Measurements from ENCODE around the gene CAPS. TPM values are rescaled to one million over a fixed set of nuclear protein-coding genes. Genes with fewer than 3 reads are reported as not detected.
"Not testable (repeated sequence)": the region's sequence is repeated elsewhere in the genome, so short reads cannot be mapped to it uniquely, and the experiment has no call there.

Gene CAPS
- total RNA-seq, 3 donors from 2014 or later = 1.6 to 3.7 (median 2.7) TPM

GRCh38 chr19:5958074-5958850 is 44.2 kb downstream of the CAPS start:
- ATAC-seq (no peak), DNase-seq (no peak)
- Mint-ChIP-seq H3K36me3 (ENCODE audit: insufficient read depth) (peaks cover 6% of the 10 kb centered on the region), H3K9me3 (no peaks in the 10 kb centered on the region), H3K27me3 (ENCODE audit: low read depth) (no peaks in the 10 kb centered on the region), H3K4me3 (no peak overlapping the region), H3K4me1 (ENCODE audit: low read depth) (peaks cover 91% of the 10 kb centered on the region)

GRCh38 chr19:5958851-5959122 is 44.7 kb downstream of the CAPS start:
- Mint-ChIP-seq H3K4me3 (no peak overlapping the region), H3K9me3 (no peaks in the 10 kb centered on the region), H3K36me3 (ENCODE audit: insufficient read depth) (peaks cover 6% of the 10 kb centered on the region), H3K4me1 (ENCODE audit: low read depth) (peaks cover 91% of the 10 kb centered on the region), H3K27me3 (ENCODE audit: low read depth) (no peaks in the 10 kb centered on the region)
- ATAC-seq (no peak), DNase-seq (no peak)

- no peak for ATAC-seq
- no peaks in the 10 kb centered on the region for H3K27me3 Mint-ChIP-seq (ENCODE audit: low read depth)
- H3K9me3 Mint-ChIP-seq = no peaks in the 10 kb centered on the region
- H3K4me3 Mint-ChIP-seq = no peak overlapping the region
- H3K36me3 Mint-ChIP-seq (ENCODE audit: insufficient read depth) = peaks cover 6% of the 10 kb centered on the region
- no peak for DNase-seq
- H3K4me1 Mint-ChIP-seq (ENCODE audit: low read depth) = peaks cover 91% of the 10 kb centered on the region
These were observed 45.4 kb downstream of the CAPS start for GRCh38 chr19:5959260-5960004.

GRCh38 chr19:5960005-5961001 is 46.2 kb downstream of the CAPS start:
- DNase-seq (no peak), ATAC-seq (no peak)
- H3K4me1 Mint-ChIP-seq (ENCODE audit: low read depth) = peaks cover 91% of the 10 kb centered on the region
- no peaks in the 10 kb centered on the region for H3K9me3 Mint-ChIP-seq
- H3K4me3 Mint-ChIP-seq = peak overlapping the region; percentile 44
- H3K27me3 Mint-ChIP-seq (ENCODE audit: low read depth) = no peaks in the 10 kb centered on the region
- peaks cover 6% of the 10 kb centered on the region for H3K36me3 Mint-ChIP-seq (ENCODE audit: insufficient read depth)

GRCh38 chr19:5961641-5961968 is 47.6 kb downstream of the CAPS start:
- H3K36me3 Mint-ChIP-seq (ENCODE audit: insufficient read depth); H3K9me3 Mint-ChIP-seq; DNase-seq; H3K27me3 Mint-ChIP-seq (ENCODE audit: low read depth): not testable (repeated sequence)
- peak; percentile 12 to 28 for ATAC-seq
- Mint-ChIP-seq H3K4me3 (peak overlapping the region; percentile 67), H3K4me1 (ENCODE audit: low read depth) (peaks cover 93% of the 10 kb centered on the region)

- H3K36me3 Mint-ChIP-seq (ENCODE audit: insufficient read depth) = peaks cover 10% of the 10 kb centered on the region
- ATAC-seq (peak; percentile 85 to 86), DNase-seq (peak; percentile 51)
- H3K4me1 Mint-ChIP-seq (ENCODE audit: low read depth) = peaks cover 93% of the 10 kb centered on the region
- H3K4me3 Mint-ChIP-seq = peak overlapping the region; percentile 67
- no peaks in the 10 kb centered on the region for H3K9me3 Mint-ChIP-seq
- no peaks in the 10 kb centered on the region for H3K27me3 Mint-ChIP-seq (ENCODE audit: low read depth)
These were observed 48.2 kb downstream of the CAPS start for GRCh38 chr19:5961969-5962945.

- not testable (repeated sequence) for ATAC-seq; H3K4me3 Mint-ChIP-seq; H3K36me3 Mint-ChIP-seq (ENCODE audit: insufficient read depth); DNase-seq; H3K9me3 Mint-ChIP-seq; H3K27me3 Mint-ChIP-seq (ENCODE audit: low read depth)
- peaks cover 95% of the 10 kb centered on the region for H3K4me1 Mint-ChIP-seq (ENCODE audit: low read depth)
These were observed 49.2 kb downstream of the CAPS start for GRCh38 chr19:5963259-5963658.

- DNase-seq (no peak), ATAC-seq (no peak)
These were observed 49.8 kb downstream of the CAPS start for GRCh38 chr19:5963855-5964254.

GRCh38 chr19:5964816-5965565 is 50.9 kb downstream of the CAPS start:
- H3K27me3 Mint-ChIP-seq (ENCODE audit: low read depth) = no peaks in the 10 kb centered on the region
- no peak for ATAC-seq
- DNase-seq = no peak
- H3K36me3 Mint-ChIP-seq (ENCODE audit: insufficient read depth) = peaks cover 7% of the 10 kb centered on the region
- no peak overlapping the region for H3K4me3 Mint-ChIP-seq
- H3K4me1 Mint-ChIP-seq (ENCODE audit: low read depth) = peaks cover 92% of the 10 kb centered on the region
- no peaks in the 10 kb centered on the region for H3K9me3 Mint-ChIP-seq

More at GRCh38 chr19:5963855-5964254, 49.8 kb downstream of the CAPS start:
- no peaks in the 10 kb centered on the region for H3K9me3 Mint-ChIP-seq
- no peaks in the 10 kb centered on the region for H3K27me3 Mint-ChIP-seq (ENCODE audit: low read depth)
- no peak overlapping the region for H3K4me3 Mint-ChIP-seq
- H3K36me3 Mint-ChIP-seq (ENCODE audit: insufficient read depth) = peaks cover 7% of the 10 kb centered on the region
- H3K4me1 Mint-ChIP-seq (ENCODE audit: low read depth) = peaks cover 96% of the 10 kb centered on the region

Other genes with a start within 250 kb of the CAPS start
- gene MICOS13, start 233.7 kb upstream of the CAPS start, total RNA-seq = 100 to 1,000 TPM in 2 of 3 donors, 10 to 100 TPM in 1; 90.0 to 107 (median 103) TPM
- gene HSD11B1L, start 233.2 kb upstream of the CAPS start, total RNA-seq = 1 to 10 TPM; 2.6 to 2.7 (median 2.7) TPM
- 1,000 to 10,000 TPM; 1,683 to 1,753 (median 1,705) TPM for gene RPL36, start 224.0 kb upstream of the CAPS start, total RNA-seq
- 100 to 1,000 TPM; 286 to 342 (median 328) TPM for gene LONP1, start 194.1 kb upstream of the CAPS start, total RNA-seq
- gene CATSPERD, start 193.6 kb upstream of the CAPS start, total RNA-seq = not detected
- 10 to 100 TPM; 19.9 to 24.3 (median 20.5) TPM for gene PRR22, start 129.5 kb upstream of the CAPS start, total RNA-seq
- 100 to 1,000 TPM; 166 to 215 (median 198) TPM for gene DUS3L, start 123.1 kb upstream of the CAPS start, total RNA-seq
- gene NRTN, start 109.2 kb upstream of the CAPS start, total RNA-seq = under 1 TPM in 2 of 3 donors, not detected in 1; 0.33 to 0.47 TPM
- not detected for gene FUT6, start 74.6 kb upstream of the CAPS start, total RNA-seq
- under 1 TPM in 1 of 3 donors, not detected in 2; 0.10 TPM for gene FUT3, start 62.8 kb upstream of the CAPS start, total RNA-seq
- not detected for gene FUT5, start 43.7 kb upstream of the CAPS start, total RNA-seq
- gene NDUFA11, start 10.5 kb upstream of the CAPS start, total RNA-seq = 100 to 1,000 TPM; 282 to 293 (median 292) TPM
- 1 to 10 TPM; 1.3 to 1.8 (median 1.7) TPM for gene VMAC, start 9.4 kb upstream of the CAPS start, total RNA-seq
- 100 to 1,000 TPM; 101 to 104 (median 103) TPM for gene RANBP3, start 63.9 kb downstream of the CAPS start, total RNA-seq
- gene RFX2, start 196.2 kb downstream of the CAPS start, total RNA-seq = 1 to 10 TPM; 4.0 to 5.1 (median 4.0) TPM
- not detected for gene ACSBG2, start 221.4 kb downstream of the CAPS start, total RNA-seq